IMR-90 (cell line): ENCODE results near the gene SURF4. TPM values are rescaled to one million over a fixed set of nuclear protein-coding genes. Genes with fewer than 3 reads are reported as not detected.

Experiments used
- ATAC-seq: fragments of 200-7000 bp; cut with Tn5 transposase; 2 replicates; pipeline ENCODE4 v1.9.1; 2020; ENCODE audit warnings: low read depth, mild to moderate bottlenecking, moderate library complexity
- BruUV-seq: library from RNA; stranded (reverse); fragments of 400-500 nt; replicated peaks from 2 replicates; lab custom pipeline; 2021; lab: Mats Ljungman, UMichigan
- CTCF ChIA-PET: fragments of 300-600 bp; formaldehyde crosslinking; extraction: SDS; loops from one replicate; lab custom pipeline; 2021; ENCODE audit warnings: antibody characterized with exemption; lab: Yijun Ruan, JAX
- POLR2A ChIA-PET: fragments of 300-600 bp; sonication (Branson Sonifier 250); formaldehyde crosslinking; loops from one replicate; lab custom pipeline; 2022; ENCODE audit warnings: antibody characterized with exemption; ENCODE audit not compliant: unreplicated experiment; lab: Charles Lee
- DNase-seq: peaks from one replicate; pipeline ENCODE4 v3.0.0; 2013
- H2AFZ ChIP-seq: replicated peaks from 2 replicates; pipeline ENCODE3; 2013; ENCODE audit warnings: low read length, mild to moderate bottlenecking; ENCODE audit not compliant: poor library complexity
- H2AK5ac ChIP-seq: 2 replicates; pipeline ENCODE4 v1.6.1; 2013; ENCODE audit warnings: low read depth, low read length, inconsistent platforms
- H2AK9ac ChIP-seq: replicated peaks from 2 replicates; pipeline ENCODE3; 2013; ENCODE audit warnings: mild to moderate bottlenecking, low read depth, low read length, moderate library complexity; ENCODE audit not compliant: poor library complexity
- H2BK120ac ChIP-seq: 2 replicates; pipeline ENCODE4 v1.6.1; 2013; ENCODE audit warnings: low read depth, low read length, inconsistent platforms
- H2BK15ac ChIP-seq: 3 replicates; pipeline ENCODE4 v1.6.1; 2013; ENCODE audit warnings: low read depth, low read length, inconsistent platforms
- H2BK20ac ChIP-seq: 2 replicates; pipeline ENCODE4 v1.6.1; 2013; ENCODE audit warnings: low read depth, mild to moderate bottlenecking, inconsistent platforms, low read length, moderate library complexity
- H2BK5ac ChIP-seq: 2 replicates; pipeline ENCODE4 v1.6.1; 2013; ENCODE audit warnings: mild to moderate bottlenecking, low read depth, low read length, inconsistent platforms; ENCODE audit not compliant: poor library complexity, severe bottlenecking
- H3K14ac ChIP-seq: replicated peaks from 2 replicates; pipeline ENCODE4 v1.6.1; 2013; ENCODE audit warnings: low read depth, low read length, inconsistent platforms
- H3K18ac ChIP-seq: 2 replicates; pipeline ENCODE4 v1.6.1; 2013; ENCODE audit warnings: low read depth, low read length, control low read depth
- H3K23ac ChIP-seq: 2 replicates; pipeline ENCODE4 v1.6.1; 2013; ENCODE audit warnings: low read depth, low read length, inconsistent platforms
- H3K27ac ChIP-seq: 2 replicates; pipeline ENCODE4 v1.5.1; 2013; ENCODE audit warnings: mild to moderate bottlenecking, control low read depth, low read length; ENCODE audit not compliant: insufficient read depth
- H3K27me3 ChIP-seq: 2 replicates; pipeline ENCODE4 v1.6.1; 2013; ENCODE audit warnings: low read length; ENCODE audit not compliant: control insufficient read depth, insufficient read depth
- H3K36me3 ChIP-seq: 2 replicates; pipeline ENCODE4 v1.6.1; 2013; ENCODE audit warnings: low read length, mixed read lengths; ENCODE audit not compliant: control insufficient read depth, insufficient read depth
- H3K4ac ChIP-seq: 2 replicates; pipeline ENCODE4 v1.6.1; 2013; ENCODE audit warnings: low read depth, low read length, inconsistent platforms
- H3K4me1 ChIP-seq: 2 replicates; pipeline ENCODE4 v1.6.1; 2013; ENCODE audit warnings: low read length, mixed read lengths; ENCODE audit not compliant: control insufficient read depth, insufficient read depth
- H3K4me2 ChIP-seq: 2 replicates; pipeline ENCODE4 v1.6.1; 2013; ENCODE audit warnings: low read depth, mild to moderate bottlenecking, control low read depth, low read length, moderate library complexity
- H3K4me3 ChIP-seq: 2 replicates; pipeline ENCODE4 v1.5.1; 2013; ENCODE audit warnings: low read depth, mild to moderate bottlenecking, control low read depth, low read length, moderate library complexity; ENCODE audit not compliant: insufficient read depth
- H3K56ac ChIP-seq: 2 replicates; pipeline ENCODE4 v1.6.1; 2013; ENCODE audit warnings: low read length, inconsistent platforms; ENCODE audit not compliant: insufficient read depth; ENCODE audit errors: extremely low read depth
- H3K79me1 ChIP-seq, 2 experiments: 2 replicates each; pipeline ENCODE4 v1.6.1; 2013; ENCODE audit warnings: low read length in 2 of 2, inconsistent platforms in 1 of 2, low read depth in 1 of 2
- H3K9ac ChIP-seq: 2 replicates; pipeline ENCODE4 v1.6.1; 2013; ENCODE audit warnings: low read depth, low read length, control low read depth
- H3K9me1 ChIP-seq: 2 replicates; pipeline ENCODE4 v1.6.1; 2013; ENCODE audit warnings: low read length, inconsistent platforms; ENCODE audit not compliant: insufficient read depth
- H3K9me3 ChIP-seq: 2 replicates; pipeline ENCODE4 v1.6.1; 2013; ENCODE audit warnings: low read length; ENCODE audit not compliant: control insufficient read depth, insufficient read depth
- H4K20me1 ChIP-seq: 2 replicates; pipeline ENCODE4 v1.6.1; 2013; ENCODE audit warnings: low read length, inconsistent platforms; ENCODE audit not compliant: insufficient read depth
- H4K5ac ChIP-seq: 2 replicates; pipeline ENCODE4 v1.6.1; 2013; ENCODE audit warnings: mild to moderate bottlenecking, low read depth, low read length, control low read depth
- H4K8ac ChIP-seq, 2 experiments: 2 replicates each; pipeline ENCODE4 v1.6.1; 2013; ENCODE audit warnings: low read depth in 2 of 2, low read length in 2 of 2, control low read depth in 1 of 2, inconsistent platforms in 1 of 2
- H4K91ac ChIP-seq: 2 replicates; pipeline ENCODE4 v1.6.1; 2013; ENCODE audit warnings: low read depth, low read length, inconsistent platforms; ENCODE audit not compliant: insufficient read depth
- CHD1 ChIP-seq: IDR thresholded peaks from 2 replicates; pipeline ENCODE4 v1.6.1; 2012; ENCODE audit warnings: low read depth, low read length, improper control_type of control experiment
- FOS ChIP-seq: fragments of 150-350 bp; IDR thresholded peaks from 2 replicates; pipeline ENCODE4 v1.6.1; 2016; ENCODE audit warnings: low read depth, low read length
- MXI1 ChIP-seq: IDR thresholded peaks from 2 replicates; pipeline ENCODE4 v1.6.1; 2012; ENCODE audit warnings: low read depth, mild to moderate bottlenecking, low read length, moderate library complexity, borderline replicate concordance
- NFE2L2 ChIP-seq: fragments of 150-350 bp; IDR thresholded peaks from 2 replicates; pipeline ENCODE4 v1.6.1; 2016; ENCODE audit warnings: low read depth, mild to moderate bottlenecking, low read length
- RCOR1 ChIP-seq: IDR thresholded peaks from 2 replicates; pipeline ENCODE4 v1.6.1; 2012; ENCODE audit warnings: mild to moderate bottlenecking, low read length, improper control_type of control experiment; ENCODE audit not compliant: insufficient replicate concordance
- SMC3 ChIP-seq: fragments of 150-350 bp; IDR thresholded peaks from 2 replicates; pipeline ENCODE4 v1.6.1; 2016; ENCODE audit warnings: low read depth, mild to moderate bottlenecking, antibody characterized with exemption, low read length, moderate library complexity
- WGBS, 2 experiments: methylation state at CpG; one replicate each; pipeline versions ENCODE4 v1.1.5 to v1.1.7; 2013; ENCODE audit warnings: missing lambda C conversion rate in 2 of 2; ENCODE audit not compliant: insufficient read length in 1 of 2; ENCODE audit errors: extremely low coverage in 2 of 2; 5-methylcytosine and 5-hydroxymethylcytosine counted together
- dilution Hi-C: fragments of 300-500 bp; cut with HindIII; formaldehyde crosslinking; loops from one replicate; pipeline ENCODE4 v1.14.3; 2018; ENCODE audit warnings: low sequenced_read_pairs; ENCODE audit not compliant: unreplicated experiment
- in situ Hi-C: fragments of 300-500 bp; cut with MboI; formaldehyde crosslinking; loops from 3 replicates; pipeline ENCODE4 v1.14.3; 2019; ENCODE audit warnings: low sequenced_read_pairs, inconsistent platforms, mixed read lengths
- intact Hi-C: fragments of 100-400 bp; cut with micrococcal nuclease; formaldehyde crosslinking; loops from 2 replicates; pipeline ENCODE4 v1.10.0; 2022
- polyA plus RNA-seq, 3 experiments: library from polyadenylated mRNA; depleted of rRNA; stranded (reverse); fragments of >200 nt; gene quantifications; 2 replicates each; pipeline ENCODE4 v1.2.3, GENCODE V29; 2012; ENCODE audit warnings: low replicate concordance in 1 of 3
- total RNA-seq: library from RNA; depleted of rRNA; stranded (reverse); fragments of >200 nt; gene quantifications from 2 replicates; pipeline ENCODE4 v1.2.3, GENCODE V29; 2012
- TF ChIP-seq, protein P1 (sequence below): fragments of 150-350 bp; IDR thresholded peaks from 2 replicates; pipeline ENCODE4 v1.6.1; 2016; ENCODE audit warnings: low read depth, mild to moderate bottlenecking, low read length, moderate library complexity, borderline replicate concordance

The SURF4 gene
- total and polyA plus RNA-seq, 2 of the 4 experiments (the other 2 are of a cell fraction), result 307 to 532 TPM

DNA sequence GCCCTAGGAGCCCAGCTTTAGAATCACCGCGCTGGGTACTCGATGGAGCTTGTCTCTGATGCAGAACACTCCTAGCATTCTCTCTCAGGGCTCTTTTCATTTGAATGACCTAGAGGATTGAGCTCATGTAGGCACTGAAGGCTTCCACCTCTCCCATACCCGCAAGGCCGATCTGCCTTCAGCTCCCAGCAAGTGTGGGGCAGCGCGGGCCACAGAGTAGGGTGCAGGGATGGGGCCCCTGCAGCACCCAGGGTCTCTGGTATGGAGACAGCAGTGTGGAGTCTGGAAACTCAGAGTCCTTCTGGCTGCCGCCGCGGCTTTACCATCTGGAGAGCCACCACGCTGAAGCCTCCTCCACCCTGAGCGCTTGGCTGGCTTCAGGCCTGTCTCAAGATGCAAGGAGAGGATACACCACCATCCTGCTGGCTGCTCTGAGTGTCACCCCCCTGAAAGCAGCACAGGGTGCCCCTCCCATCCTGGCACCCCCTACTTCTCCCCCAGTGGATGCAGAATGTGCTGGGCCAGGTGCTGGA is 13.2 kb upstream of the SURF4 start:
- Histone ChIP-seq H4K91ac (no peak overlapping the region), H3K36me3 (no peaks in the 10 kb centered on the region), H3K27me3 (peaks cover 12% of the 10 kb centered on the region), H2BK120ac (no peak overlapping the region), H3K4ac (no peak overlapping the region), H2BK5ac (no peak overlapping the region), H2BK15ac (no peak overlapping the region), H3K4me1 (no peaks in the 10 kb centered on the region), H3K9me1 (no peaks in the 10 kb centered on the region), H4K5ac (no peak overlapping the region), H3K9ac (no peak overlapping the region), H3K14ac (no peak overlapping the region), H3K4me3 (no peak overlapping the region), H2BK20ac (no peak overlapping the region), H2AK9ac (no peak overlapping the region), H3K18ac (no peak overlapping the region), H3K9me3 (no peaks in the 10 kb centered on the region), H3K4me2 (no peak overlapping the region), H3K23ac (no peak overlapping the region), H2AK5ac (no peak overlapping the region), H4K8ac (no peak overlapping the region), H3K79me1 (no peaks in the 10 kb centered on the region), H3K27ac (no peak overlapping the region), H3K56ac (no peak overlapping the region), H2AFZ (no peak overlapping the region), H4K20me1 (no peaks in the 10 kb centered on the region; the same call in 1 of the 2 replicates)
- BruUV-seq, result no TSS peak
- POLR2A ChIA-PET, result no interaction called here
- dilution Hi-C loops (no loop called here), intact Hi-C loops (no loop called here), in situ Hi-C loops (no loop called here)
- ATAC-seq (no peak), DNase-seq (no peak)
- WGBS, 2 experiments, result 85% methylated on average over 4 of the region's 12 CpGs; no CpG with 5 or more reads in 1 of the 2 experiments
- TF ChIP-seq CHD1, result no peak
- no peak for TF ChIP-seq NFE2L2
- no peak for TF ChIP-seq FOS
- TF ChIP-seq MXI1, result no peak
- no peak for TF ChIP-seq SMC3
- TF ChIP-seq, protein P1, sequence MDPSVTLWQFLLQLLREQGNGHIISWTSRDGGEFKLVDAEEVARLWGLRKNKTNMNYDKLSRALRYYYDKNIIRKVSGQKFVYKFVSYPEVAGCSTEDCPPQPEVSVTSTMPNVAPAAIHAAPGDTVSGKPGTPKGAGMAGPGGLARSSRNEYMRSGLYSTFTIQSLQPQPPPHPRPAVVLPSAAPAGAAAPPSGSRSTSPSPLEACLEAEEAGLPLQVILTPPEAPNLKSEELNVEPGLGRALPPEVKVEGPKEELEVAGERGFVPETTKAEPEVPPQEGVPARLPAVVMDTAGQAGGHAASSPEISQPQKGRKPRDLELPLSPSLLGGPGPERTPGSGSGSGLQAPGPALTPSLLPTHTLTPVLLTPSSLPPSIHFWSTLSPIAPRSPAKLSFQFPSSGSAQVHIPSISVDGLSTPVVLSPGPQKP, result no peak
- TF ChIP-seq RCOR1, result no peak
- CTCF ChIA-PET, result no interaction called here
